Ammon's horn (tissue), 1 donor: ENCODE data around the gene ATP13A3.

Source experiments
- DNase-seq: peaks from one replicate; pipeline ENCODE4 v3.0.0-alpha.2; 2016; ENCODE audit warnings: low spot score

The ATP13A3 gene

DNA sequence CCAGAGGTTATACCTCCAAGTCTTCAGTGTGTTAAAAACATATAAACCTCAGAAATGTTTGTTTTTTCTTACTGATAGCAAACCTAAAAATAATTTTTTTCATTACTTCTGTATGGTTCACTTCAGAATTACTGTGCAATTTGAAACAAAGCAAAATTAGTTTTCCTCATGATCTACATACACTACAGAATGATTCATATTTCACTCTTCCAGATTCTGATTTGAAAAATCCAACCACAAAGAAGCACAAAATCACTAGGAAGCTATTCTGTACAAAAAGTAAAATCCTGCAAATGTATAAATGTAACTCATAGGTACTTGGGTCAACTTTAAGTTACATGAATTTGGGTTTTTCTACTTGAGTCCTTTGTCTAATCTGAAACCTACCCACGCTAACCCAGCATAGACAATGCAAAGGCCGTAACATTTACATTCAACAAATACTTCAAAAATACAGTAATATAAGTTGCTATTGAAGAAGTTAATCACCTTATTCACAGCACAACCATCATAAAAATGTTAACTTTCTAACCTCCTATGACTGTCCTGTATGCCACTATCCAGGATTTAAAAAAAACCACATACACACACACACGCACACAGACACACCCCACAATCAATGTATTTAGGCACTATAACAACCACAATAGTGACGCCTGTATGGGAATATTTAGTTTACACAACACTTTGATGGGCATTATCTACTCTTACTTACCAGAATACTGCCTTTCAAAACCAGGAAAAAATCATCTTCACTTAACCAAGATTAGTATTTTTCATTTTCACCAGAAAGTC, 11.5 kb downstream of the ATP13A3 start:
- DNase-seq = no peak

DNA sequence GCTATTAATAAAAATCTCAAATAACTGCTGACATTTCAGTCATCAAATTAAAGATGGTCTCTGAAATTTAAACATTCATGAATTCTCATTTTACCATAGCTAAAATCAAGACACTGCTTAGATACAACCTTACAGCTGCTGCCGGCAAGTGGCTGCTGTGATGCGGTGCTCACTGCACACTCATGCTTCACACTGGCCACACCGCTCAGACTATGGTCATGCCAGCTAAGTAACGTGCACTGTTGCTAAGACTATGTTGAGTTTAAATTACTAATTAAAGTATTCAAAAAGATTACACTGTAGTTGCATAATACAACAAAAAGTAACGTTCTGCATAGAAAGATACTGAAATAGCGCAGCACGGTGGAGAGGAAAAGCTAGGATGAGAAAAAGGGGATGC, 12.1 kb downstream of the ATP13A3 start:
- DNase-seq = no peak

- DNase-seq = peak; percentile 81
Observed at GRCh38 chr3:194472290-194472920, 14.4 kb downstream of the ATP13A3 start.

- no peak for DNase-seq
Observed at GRCh38 chr3:194471863-194472262, 14.9 kb downstream of the ATP13A3 start.

GRCh38 chr3:194470615-194471014, 16.2 kb downstream of the ATP13A3 start:
- DNase-seq = no peak

GRCh38 chr3:194469977-194470376, 16.8 kb downstream of the ATP13A3 start:
- no peak for DNase-seq

DNA sequence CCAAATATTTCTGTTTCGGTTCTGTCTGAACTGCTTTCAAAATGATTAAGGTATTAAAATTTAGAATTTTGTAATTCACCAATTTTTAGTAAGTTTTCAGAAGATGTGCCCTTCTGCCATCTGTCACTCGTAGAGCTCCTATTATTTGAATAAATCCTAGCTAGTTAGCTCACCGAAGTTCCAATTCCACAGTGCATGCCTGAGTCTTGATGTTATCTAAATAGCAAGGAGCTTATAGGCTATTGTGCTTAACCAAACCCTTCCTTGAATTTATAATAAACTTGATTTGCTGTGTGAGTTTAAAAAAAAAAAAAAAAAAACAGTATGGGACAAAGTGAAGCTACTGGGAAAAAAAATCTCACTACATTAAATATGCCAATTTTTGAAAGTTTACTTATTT, 18.7 kb downstream of the ATP13A3 start:
- DNase-seq = no peak

DNA sequence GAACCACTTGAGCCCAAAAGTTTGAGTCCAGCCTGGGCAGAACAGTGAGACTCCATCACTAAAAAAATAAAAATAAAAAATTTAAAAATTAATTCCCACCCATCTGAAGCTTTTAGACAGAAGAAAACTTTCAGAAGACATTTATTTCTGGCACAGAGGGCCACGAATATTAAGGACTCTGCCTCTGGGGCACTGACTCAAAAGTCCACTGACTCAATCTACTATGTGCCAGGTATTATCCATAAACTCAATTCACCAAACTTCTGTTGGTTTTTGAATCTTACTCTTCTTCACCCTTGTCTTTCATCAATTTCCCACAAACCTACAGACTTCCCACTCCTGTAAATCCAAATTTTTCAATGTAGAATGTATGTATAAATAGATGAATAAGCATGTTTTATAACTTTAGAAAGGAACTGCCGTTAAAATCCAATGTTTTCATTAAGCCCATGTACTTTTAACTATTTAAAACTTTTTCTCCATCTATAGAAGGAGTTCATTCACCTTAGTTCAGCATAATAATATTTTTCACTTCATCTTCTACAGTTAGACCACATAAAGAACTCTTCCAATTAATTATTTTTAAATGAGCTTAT, 19.9 kb downstream of the ATP13A3 start:
- no peak for DNase-seq

DNA sequence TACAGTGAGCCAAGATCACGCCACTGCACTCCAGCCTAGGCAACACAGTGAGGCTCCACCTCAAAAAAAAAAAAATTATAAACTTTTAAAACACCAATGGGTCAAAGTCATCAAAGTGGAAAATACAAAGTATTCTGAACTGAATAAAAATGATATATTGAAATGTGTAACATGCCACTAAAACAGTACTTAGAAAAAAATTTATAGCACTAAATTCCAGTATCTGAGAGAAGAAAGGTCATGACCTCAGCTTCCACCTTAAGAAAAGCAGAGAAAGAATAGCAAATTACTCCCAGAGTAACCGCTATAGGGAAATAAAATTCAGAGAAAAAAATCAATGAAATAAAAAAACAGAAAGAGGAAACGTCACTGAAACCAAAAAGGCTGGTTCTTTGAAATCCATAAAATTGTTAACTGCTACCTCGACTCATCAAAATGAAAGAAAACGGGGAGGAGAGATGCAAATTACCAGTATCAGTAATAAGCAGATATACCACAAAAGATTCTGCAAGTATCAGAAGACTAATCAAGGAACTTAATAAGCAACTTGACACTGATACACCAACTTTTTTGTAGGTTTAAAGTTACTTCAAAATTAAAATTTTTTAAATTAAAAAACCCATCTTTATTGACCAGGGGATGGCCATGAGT, 20.8 kb downstream of the ATP13A3 start:
- no peak for DNase-seq

- no peak for DNase-seq
Observed at GRCh38 chr3:194465246-194465645, 21.6 kb downstream of the ATP13A3 start.

- no peak for DNase-seq
Observed at GRCh38 chr3:194464692-194465091, 22.1 kb downstream of the ATP13A3 start.

- DNase-seq = no peak
Observed at GRCh38 chr3:194462936-194463335, 23.9 kb downstream of the ATP13A3 start.

GRCh38 chr3:194460566-194460965, 26.2 kb downstream of the ATP13A3 start:
- DNase-seq = no peak

GRCh38 chr3:194458131-194458530, 28.7 kb downstream of the ATP13A3 start:
- DNase-seq = no peak

DNA sequence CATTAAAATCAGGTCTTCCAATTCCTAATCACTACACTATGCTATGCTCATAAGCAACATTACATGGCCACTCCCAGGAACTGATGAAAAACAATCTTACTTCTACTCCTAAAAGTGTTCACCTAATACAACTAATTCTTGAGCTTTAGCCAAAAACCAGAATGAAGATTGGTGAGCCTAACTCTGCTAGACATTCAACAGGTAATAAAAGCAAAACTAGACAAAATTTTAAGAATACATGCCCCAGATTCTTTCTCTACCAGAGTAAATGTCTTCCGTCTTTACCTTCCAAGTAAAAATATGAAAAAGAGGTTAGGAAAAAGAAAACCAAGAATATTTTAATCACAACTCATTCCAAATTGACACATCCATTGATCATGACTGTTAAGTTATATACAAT, 31.3 kb downstream of the ATP13A3 start:
- no peak for DNase-seq

DNA sequence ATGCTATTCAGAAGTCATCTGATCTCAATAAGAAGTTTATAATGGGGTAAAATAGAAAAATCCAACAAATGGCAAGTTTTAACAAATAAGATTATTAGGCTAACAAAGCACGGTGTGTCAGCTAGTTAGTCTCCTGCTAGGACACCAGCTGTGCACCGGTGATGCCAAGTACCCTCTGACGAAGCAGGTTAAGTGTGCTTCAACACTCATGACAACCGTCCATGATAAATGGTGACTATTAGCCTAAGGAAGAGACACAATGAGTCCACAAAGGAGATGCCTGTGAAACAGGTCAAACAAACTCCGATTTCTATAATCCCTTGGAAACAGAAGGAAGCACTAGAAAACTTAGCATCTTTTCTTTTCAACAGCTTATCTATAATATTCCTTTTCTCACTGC, 36.5 kb downstream of the ATP13A3 start:
- DNase-seq = no peak

- no peak for DNase-seq
Observed at GRCh38 chr3:194449913-194450312, 36.9 kb downstream of the ATP13A3 start.

DNA sequence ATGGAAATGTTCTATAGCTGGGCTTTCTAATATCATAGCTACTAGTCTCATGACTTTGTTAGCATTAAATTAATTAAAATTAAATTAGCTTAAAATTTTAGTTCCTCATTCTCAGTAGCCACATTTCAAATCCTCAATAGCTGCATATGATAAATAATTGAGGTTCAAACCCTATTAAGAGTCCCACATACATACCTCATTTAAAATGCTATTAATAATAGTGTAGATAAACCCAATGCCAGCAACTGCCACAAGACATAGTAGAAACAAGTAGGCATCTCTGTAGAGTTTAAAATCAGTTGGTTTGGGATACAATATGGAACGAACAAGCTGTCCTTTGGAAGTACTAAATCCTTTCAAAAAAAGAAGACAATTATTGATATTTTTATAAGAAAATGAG, 39.1 kb downstream of the ATP13A3 start:
- no peak for DNase-seq

GRCh38 chr3:194447161-194447560, 39.6 kb downstream of the ATP13A3 start:
- no peak for DNase-seq

DNA sequence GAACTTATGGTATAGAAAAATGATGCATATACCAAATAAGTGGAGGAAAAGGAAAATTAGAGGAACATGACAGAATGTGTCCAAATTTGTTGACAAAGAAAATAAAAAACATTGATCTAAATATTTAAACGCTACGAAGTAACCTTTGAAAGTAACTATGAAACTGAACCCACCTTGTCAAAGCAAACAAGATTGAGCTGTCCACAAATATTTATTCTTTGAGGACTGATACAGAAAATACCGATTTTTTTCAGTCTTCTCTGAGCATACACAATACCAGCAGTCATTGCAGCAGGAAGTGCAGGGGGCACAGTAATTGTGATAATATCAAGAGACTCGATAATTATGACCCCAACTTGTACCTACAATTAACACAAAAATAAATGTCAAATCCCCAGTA, 40.0 kb downstream of the ATP13A3 start:
- DNase-seq = no peak

GRCh38 chr3:194446172-194446571, 40.6 kb downstream of the ATP13A3 start:
- DNase-seq = no peak

GRCh38 chr3:194443901-194444300, 42.9 kb downstream of the ATP13A3 start:
- DNase-seq = no peak

- DNase-seq = no peak
Observed at GRCh38 chr3:194440756-194441155, 46.0 kb downstream of the ATP13A3 start.
